HG03135 (cell line): Measurements from ENCODE around the gene ANAPC2.
A peak's percentile ranks its signal among the peaks of the same experiment; 100 is the strongest.

ENCODE experiments used
- ATAC-seq: cut with Tn5 transposase; IDR thresholded peaks from one replicate; pipeline ENCODE4 v1.9.1; 2021; ENCODE audit warnings: mild to moderate bottlenecking, moderate library complexity; ENCODE audit not compliant: unreplicated experiment

ANAPC2 gene

GRCh38 chr9:137193771-137194170 lies 5.4 kb upstream of the ANAPC2 start:
- ATAC-seq, result no peak

DNA sequence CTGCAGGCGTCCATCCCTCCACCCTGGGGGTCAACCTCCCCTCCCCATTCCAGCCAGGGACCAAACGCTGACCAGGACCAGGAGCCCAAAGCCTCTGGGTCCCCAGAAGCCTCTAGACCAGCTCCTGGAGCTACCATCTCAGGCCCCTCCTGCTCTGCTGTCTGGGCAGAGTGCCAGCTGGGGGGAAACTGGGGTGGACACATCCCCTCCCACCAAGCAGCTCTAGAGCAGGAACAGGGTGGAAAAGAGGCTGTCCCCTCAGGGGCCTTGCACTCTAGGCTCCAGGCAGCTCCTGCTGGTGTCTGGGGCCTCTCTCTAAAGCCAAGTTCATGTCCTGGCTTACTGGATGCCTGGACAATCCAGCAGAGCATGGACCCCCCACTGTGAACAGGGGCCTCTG lies 4.5 kb upstream of the ANAPC2 start:
- ATAC-seq, result no peak

GRCh38 chr9:137192448-137192780 lies 4.1 kb upstream of the ANAPC2 start:
- no peak for ATAC-seq

DNA sequence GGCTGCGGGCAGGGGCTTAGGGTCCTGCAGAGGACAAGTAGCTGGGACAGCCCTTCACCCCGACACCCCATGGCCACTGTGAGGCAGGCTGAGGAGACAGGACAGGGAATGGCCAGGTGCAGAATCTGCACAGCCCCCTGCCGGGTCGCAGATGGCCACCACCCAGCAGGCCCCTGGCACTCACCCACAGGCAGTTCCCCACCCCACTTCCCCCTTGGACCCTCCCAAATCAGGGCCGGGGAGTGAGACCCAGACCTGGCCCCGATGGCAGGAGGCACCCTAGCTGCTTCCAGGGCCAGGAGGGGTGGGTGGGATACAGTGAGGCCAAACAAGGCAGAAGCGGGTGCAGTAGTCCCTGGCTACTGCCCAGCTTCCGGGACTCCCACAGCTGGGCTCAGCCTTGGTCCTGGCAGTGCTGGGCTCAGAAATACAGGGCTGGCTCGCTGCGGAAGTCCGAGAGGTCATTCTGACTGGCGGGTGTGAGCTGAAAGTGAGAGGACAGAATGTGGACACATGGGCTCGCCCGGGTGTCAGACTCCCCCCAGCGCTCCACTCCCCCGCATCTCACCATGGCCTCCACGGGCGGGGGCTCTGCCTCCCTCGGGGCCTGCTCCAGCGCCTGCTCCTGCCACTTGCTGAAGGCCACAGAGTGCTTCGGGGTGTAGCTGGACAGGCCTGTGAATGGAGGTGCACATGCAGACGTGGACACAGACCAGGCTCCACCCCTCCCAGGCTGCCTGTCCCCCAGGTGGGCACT lies 3.5 kb upstream of the ANAPC2 start:
- ATAC-seq, result no peak

GRCh38 chr9:137191245-137191644 lies 2.9 kb upstream of the ANAPC2 start:
- ATAC-seq, result no peak

GRCh38 chr9:137190315-137190856 lies 2.0 kb upstream of the ANAPC2 start:
- ATAC-seq, result no peak

- ATAC-seq, result no peak
Observed at GRCh38 chr9:137189297-137190295, 1.2 kb upstream of the ANAPC2 start.

DNA sequence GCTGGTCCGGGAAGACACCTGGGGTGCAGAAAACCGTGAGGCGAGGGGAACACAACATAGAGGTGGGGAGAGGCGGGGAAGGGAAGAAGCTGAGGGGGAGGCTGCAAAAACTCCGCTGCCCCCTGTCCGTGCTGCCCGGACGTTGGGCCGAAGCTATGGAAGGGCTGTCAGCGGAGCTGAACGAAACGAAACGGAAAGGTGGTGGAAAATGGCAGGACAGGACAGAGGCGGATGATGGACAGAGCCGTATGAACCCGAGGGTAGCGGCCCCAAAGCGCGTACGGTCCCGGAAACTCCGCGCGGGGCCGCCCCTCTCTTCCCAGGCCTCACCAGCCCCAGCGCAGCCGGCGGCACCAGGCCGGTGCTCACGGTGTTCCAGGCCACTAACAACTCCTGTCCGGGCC lies 272 bp downstream of the ANAPC2 start:
- ATAC-seq, result peak; percentile 7

- no peak for ATAC-seq
Observed at GRCh38 chr9:137187386-137187785, 974 bp downstream of the ANAPC2 start.

DNA sequence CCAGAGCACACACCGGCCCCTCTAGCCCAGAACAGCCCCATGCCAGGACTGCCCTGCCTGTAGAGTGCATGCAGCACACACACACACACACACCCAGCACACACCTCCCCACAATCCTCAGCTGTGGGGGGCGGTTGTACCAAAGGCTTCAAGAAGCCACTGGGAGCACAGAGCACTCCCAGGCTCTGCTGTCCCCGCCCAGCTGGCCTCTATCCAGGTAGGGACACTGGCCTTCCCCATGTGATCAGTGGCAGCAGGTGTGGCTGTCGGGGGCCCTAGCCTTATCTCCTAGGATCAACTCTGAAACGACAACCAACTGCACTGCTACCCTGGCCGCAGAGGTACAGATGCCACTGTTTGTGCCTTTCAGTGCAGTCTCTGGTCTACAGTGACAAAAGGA lies 2.0 kb downstream of the ANAPC2 start:
- ATAC-seq, result no peak

DNA sequence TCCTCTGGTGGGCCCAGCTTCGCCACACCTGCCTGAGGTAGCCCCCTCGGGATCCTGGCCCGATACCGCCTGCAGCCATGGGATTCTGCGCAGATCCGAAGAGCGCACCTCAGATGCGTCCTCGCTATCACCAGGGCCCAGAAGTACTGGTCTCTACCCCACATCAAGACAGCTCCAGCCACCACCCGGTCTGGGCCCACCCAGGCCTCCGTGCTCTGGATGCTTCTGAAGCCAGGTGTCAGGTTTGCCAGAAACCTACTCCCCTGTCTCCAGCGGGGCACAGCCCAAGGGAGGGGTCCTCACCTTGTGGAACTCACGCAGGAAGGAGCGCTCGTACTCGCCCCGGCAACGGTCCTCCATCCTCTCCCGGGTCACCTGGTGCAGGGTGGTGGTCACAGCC lies 2.4 kb downstream of the ANAPC2 start:
- ATAC-seq, result no peak

DNA sequence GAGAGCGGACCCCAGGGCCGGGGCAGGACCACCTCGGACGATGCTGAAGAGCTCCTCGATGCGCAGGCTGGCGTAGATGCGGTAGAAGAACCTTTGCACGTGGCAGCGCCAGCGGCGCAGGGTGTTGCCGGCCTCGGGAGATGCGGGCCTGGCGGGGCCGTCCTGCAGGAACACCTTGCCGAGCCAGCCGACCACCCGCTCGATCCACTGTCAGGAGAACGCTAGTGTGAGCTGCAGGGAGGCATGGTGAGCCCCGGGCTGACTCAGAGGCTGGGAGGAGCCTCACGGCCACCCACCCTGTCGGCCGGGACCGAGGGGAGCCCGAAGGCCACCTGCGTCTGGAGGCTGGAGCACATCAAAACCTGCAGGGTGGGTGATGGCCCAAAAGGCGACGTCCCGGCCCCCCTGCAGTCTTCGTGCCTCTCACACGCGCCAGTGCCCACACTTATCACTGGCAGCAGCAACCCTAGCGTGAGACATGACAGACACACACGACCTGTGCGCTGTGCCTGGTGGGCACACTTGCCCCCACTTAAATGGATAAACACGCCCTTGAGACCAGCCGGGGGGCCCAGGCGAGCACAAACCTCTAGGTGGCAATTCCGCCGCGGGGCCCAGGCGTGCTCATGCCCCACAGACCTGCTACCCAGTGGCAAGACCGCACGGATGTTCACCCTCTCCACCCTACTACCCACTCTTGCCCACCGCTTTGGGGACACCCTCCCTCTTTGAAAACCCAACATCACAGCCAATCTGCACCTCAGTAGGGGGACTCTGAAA lies 3.3 kb downstream of the ANAPC2 start:
- no peak for ATAC-seq

GRCh38 chr9:137183980-137184595 lies 4.3 kb downstream of the ANAPC2 start:
- ATAC-seq, result no peak

DNA sequence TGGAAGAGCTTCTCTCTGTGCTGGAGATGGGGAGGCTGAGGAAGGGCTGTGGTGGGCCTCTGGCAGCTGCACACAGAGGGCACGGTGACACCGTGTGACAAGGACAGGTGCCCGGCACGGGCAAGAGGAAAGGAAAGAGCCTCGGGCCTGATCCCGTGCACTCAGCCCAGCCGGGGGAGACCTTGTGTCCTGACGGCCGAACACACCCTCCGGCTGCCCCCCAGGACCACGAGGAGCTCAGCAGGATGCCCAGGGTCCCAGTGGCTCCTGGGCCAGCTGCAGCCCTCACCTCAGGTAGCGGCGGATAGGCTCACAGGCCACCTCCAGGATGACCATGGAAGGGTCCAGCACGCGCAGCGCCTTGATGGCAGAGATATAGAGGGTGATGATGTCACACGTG lies 5.5 kb downstream of the ANAPC2 start:
- no peak for ATAC-seq

DNA sequence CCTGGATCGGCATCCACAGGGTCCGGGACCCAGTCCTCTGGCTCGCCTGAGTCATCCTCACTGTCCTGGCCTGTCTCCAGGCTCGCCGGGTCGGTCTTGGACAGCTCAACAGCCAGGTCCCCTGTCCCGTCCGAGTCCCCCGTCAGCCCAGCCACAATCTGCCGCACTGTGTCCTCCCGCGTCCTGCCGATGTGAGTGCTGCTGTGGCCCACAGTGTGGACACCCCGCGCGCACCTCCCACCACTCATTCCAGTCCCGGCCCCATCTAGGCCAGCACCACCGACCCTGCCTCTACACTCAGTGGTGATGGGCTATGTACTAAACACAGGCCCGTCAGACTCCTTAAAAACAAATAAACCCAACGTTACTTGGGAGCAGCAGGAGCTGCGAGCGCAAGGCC lies 6.7 kb downstream of the ANAPC2 start:
- ATAC-seq, result no peak

DNA sequence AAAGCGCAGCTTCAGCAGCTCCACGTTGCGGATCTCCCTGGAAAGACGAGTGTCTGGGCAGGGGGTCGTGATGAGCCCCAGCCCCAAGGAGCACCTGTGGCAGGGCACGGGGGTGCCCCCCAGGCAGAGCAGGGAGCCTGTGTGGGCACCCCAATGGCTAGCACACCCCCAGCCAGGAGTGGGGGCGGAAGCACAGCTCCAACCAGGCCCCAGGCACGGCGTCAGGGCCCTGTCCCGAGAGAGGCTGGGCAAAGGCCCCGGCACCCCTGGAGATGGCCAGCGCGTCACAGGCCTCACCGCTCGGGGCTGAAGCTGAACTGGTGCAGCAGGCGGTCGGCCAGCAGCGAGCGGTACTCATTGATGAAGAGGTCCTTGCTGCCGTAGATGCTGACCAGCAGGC lies 7.9 kb downstream of the ANAPC2 start:
- ATAC-seq, result no peak

- ATAC-seq, result no peak
Observed at GRCh38 chr9:137179761-137180160, 8.6 kb downstream of the ANAPC2 start.

DNA sequence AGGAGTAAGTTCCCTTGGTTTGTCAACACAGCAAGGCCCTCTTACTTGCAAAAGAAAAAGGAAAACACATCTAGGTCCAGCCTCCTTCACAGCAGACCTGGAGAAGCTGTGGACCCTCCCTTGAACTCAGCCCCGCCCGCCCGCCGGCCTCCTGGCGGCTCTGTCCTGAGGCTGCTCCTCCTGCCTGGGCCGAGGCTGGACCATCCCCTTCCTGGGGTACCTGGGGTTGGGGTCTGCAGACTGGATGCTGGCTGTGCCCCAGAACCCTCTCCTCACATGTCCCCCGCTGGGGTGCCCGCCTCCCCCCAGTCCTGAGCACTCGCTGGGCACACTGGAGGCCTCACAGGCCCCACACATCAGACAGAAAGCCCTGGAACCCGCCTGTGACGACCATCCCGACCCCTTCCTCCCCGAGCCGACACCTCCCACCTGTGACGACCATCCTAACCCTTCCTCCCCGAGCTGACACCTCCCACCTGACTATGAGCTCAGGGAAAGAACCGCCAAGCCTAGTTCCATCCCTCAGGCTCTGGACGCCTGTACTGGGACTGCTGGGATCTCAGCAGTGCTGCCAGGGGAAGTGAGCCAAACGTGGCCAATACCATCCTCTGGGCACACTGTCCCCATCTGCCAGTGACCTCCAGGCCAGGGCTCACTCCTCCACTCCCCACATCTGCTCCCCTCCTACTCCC lies 9.3 kb downstream of the ANAPC2 start:
- no peak for ATAC-seq

DNA sequence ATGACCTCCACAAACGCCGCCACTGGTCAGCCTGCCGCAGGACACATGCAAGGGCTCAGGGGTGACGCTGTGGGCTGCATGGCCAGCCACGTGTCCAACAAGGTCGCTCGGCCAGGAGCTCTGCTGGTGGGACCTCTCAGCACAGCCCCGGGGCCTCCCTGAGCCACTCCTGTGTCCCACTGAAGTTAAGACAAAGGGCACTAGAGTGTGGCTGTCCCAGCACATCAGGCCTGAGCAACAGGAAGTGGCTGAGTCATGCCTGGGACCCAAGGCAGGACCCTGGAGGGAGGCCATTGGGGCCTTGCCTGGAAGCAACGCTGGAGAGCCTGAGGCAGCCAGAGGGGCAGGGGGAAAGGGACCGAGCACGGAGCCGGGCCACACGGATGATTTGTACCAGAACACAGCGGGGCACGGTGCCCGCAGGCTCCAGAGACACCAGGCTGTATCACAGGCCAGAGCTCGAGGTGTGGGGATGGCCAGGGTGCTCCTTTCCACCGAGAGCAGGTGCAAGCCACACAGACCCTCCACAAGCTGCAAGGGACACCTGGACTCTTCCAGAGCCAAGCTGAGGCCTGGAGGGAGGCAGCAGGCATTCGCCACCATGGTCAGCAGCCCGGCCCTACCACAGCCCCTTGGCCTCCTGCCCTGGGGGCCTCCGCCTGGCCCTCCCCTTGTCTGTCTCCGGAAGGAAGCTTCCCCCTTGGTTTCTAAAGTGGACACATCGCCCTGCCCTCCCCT lies 10.0 kb downstream of the ANAPC2 start:
- ATAC-seq, result no peak
